IPS-18a (cell line): ENCODE results near the gene FRMPD2.
"Not testable (repeated sequence)": the region's sequence is repeated elsewhere in the genome, so short reads cannot be mapped to it uniquely, and the experiment has no call there.

Experiments
- H3K27ac ChIP-seq: one replicate; pipeline ENCODE4 v1.5.1; 2013; ENCODE audit warnings: low read length
- H3K27me3 ChIP-seq: one replicate; pipeline ENCODE4 v1.6.1; 2013; ENCODE audit warnings: mild to moderate bottlenecking, low read length; ENCODE audit not compliant: control insufficient read depth, insufficient read depth
- H3K36me3 ChIP-seq: one replicate; pipeline ENCODE4 v1.6.1; 2013; ENCODE audit warnings: low read depth, low read length; ENCODE audit not compliant: control insufficient read depth
- H3K4me1 ChIP-seq: one replicate; pipeline ENCODE4 v1.6.1; 2013; ENCODE audit warnings: low read depth, low read length; ENCODE audit not compliant: control insufficient read depth
- H3K4me3 ChIP-seq: one replicate; pipeline ENCODE4 v1.5.1; 2013; ENCODE audit warnings: low read length
- H3K9ac ChIP-seq: one replicate; pipeline ENCODE4 v1.6.1; 2013; ENCODE audit warnings: mild to moderate bottlenecking, low read length, moderate library complexity
- H3K9me3 ChIP-seq: one replicate; pipeline ENCODE4 v1.6.1; 2013; ENCODE audit warnings: low read depth, low read length; ENCODE audit not compliant: control insufficient read depth

The FRMPD2 gene

DNA sequence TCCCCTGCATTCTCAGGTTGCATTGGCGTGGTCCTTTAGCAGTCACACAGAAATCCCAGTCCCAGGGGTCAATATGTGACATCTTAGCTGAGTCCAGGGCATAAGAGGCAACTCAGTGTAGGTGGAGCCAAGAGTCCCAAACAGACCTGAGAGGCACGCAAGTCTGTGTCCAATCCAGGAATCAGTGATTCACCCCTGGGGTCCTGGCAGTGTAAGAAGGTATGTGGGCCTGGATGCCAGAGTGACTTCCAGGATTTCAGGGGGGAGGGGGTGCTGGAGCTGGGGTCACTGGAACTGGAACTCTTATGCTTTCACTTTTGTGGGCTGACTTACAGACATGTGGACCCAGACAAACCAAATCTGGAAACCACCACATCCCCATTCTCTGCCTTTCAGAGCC, 26.8 kb downstream of the FRMPD2 start:
- H3K9me3 ChIP-seq: no peaks in the 10 kb centered on the region
- peaks cover 19% of the 10 kb centered on the region for H3K4me1 ChIP-seq
- no peak overlapping the region for H3K9ac ChIP-seq
- H3K27me3 ChIP-seq: no peaks in the 10 kb centered on the region
- no peaks in the 10 kb centered on the region for H3K36me3 ChIP-seq
- no peak overlapping the region for H3K4me3 ChIP-seq
- no peak overlapping the region for H3K27ac ChIP-seq

DNA sequence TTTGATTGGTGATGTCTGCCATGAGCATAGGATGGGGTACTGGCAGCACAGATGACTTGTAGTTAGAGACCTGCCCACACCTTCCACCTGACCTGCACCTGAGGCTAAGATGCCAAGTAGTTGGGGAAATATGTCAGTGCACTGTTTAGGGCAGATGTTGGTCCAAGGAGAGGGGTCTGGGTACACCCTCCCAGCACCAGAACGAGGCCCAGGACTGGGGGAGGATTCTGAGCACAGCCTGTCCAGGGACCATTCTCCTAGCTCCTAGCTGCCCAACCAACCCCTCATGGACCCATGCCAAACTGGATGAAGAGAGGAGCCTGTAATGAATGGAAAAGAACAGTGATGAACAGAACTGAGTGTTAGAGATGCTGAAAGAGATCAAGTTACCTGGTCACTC, 28.0 kb downstream of the FRMPD2 start:
- Histone ChIP-seq H3K36me3 (no peaks in the 10 kb centered on the region), H3K4me1 (peaks cover 9% of the 10 kb centered on the region)

DNA sequence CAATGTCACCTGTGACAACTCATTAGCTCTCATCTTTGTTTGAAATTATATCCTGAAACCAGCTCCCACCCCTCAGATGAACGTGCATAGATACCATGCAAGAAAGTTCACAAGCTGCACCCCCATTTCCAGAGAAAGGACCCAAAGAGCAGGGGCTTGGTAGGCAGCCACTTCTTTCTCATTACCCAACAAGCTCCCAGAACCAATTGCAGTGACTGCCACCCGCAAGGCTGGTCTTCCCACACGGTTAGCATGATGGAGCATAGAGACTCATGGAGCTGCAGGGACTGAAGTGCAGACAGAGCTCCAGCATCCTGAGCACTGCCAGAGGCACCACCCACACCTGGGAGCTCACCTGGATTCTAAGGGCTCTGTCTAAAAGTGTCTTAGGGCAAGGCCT, 28.5 kb downstream of the FRMPD2 start:
- no peaks in the 10 kb centered on the region for H3K36me3 ChIP-seq
- no peak overlapping the region for H3K4me3 ChIP-seq
- H3K9ac ChIP-seq: no peak overlapping the region
- H3K27me3 ChIP-seq: no peaks in the 10 kb centered on the region
- H3K9me3 ChIP-seq: no peaks in the 10 kb centered on the region
- no peak overlapping the region for H3K27ac ChIP-seq
- peaks cover 6% of the 10 kb centered on the region for H3K4me1 ChIP-seq

More for the DNA sequence above, 28.0 kb downstream of the FRMPD2 start:
- Histone ChIP-seq H3K4me3 (no peak overlapping the region), H3K27ac (no peak overlapping the region), H3K9me3 (no peaks in the 10 kb centered on the region), H3K9ac (no peak overlapping the region), H3K27me3 (no peaks in the 10 kb centered on the region)

DNA sequence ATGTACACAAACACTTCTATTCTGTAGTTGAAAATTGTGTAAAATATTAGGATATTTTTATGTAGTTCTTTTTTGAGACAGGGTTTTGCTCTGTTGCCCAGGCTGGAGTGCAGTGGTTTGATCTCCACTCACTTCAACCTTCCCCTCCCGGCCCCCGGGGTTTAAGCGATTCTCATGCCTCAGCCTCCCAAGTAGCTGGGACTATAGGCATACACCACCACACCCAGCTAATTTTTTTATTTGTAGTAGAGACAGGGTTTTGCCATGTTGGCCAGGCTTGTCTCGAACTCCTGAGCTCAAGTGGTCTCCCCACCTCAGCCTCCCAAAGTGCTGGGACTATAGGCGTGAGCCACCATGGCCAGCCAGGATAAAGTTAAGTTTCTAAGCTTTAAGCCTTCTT, 30.6 kb downstream of the FRMPD2 start:
- H3K27me3 ChIP-seq: not testable (repeated sequence)

DNA sequence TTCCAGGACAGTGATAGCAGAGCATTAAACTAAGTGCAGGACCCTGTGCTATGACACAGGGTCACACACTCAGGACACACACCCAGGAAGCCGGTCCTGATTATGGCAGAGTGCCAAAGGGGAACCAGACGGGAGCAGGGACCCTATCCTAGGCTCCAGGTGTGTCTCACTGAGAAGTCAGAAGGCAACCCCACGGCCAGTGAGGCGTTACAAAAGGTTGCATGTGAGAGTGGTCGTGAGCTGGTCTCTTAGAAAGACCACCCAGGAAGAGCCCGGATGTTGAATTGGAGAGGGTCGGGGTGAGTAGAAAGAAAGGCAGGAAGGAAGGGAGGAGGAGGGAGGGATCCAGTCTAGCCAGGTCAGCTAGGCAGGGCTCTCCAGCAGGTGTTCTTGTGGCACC, 31.0 kb downstream of the FRMPD2 start:
- Histone ChIP-seq H3K9me3 (no peaks in the 10 kb centered on the region), H3K36me3 (no peaks in the 10 kb centered on the region), H3K9ac (no peak overlapping the region), H3K4me1 (peaks cover 6% of the 10 kb centered on the region), H3K4me3 (no peak overlapping the region), H3K27me3 (no peaks in the 10 kb centered on the region), H3K27ac (no peak overlapping the region)

More for the DNA sequence above, 30.6 kb downstream of the FRMPD2 start:
- H3K9ac ChIP-seq, H3K27ac ChIP-seq, H3K36me3 ChIP-seq, H3K4me1 ChIP-seq, H3K9me3 ChIP-seq, H3K4me3 ChIP-seq: not testable (repeated sequence)

DNA sequence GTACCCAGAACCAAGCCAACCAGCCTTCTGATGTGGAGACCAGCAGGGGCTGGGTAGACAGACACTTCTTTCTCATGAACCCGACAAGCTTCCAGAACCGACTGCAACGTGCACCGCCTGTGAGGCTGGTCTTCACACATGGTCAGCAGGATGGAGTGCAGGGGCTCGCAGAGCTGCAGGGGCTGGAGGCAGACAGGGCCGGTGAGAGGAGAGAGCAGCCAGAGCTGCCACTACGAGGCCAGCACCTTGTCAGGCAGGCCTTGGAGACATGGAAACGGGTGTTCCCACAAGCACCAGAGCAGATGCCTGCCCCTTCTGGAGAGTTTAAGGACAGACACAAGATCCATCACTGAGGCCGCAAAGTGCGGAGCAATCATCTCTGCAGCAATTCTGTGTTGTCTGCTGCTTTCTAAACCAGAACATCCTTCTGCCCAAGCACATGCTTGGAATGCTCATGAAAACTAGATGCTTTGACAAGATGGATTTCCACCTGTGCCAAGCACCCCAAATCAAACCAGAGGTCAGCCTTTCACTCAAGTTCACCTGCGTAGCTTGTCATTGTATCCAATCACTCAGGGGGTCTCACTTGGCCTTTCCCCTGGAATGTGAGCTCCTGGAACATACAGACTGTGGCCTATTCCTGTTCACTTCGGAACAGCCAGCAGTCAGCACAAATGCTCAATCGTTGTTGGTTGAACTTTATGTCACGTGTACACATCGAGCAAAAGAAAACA, 32.2 kb downstream of the FRMPD2 start:
- no peaks in the 10 kb centered on the region for H3K27me3 ChIP-seq
- H3K4me1 ChIP-seq: peaks cover 6% of the 10 kb centered on the region
- H3K4me3 ChIP-seq: no peak overlapping the region
- no peaks in the 10 kb centered on the region for H3K9me3 ChIP-seq
- H3K9ac ChIP-seq: no peak overlapping the region
- H3K27ac ChIP-seq: no peak overlapping the region
- H3K36me3 ChIP-seq: no peaks in the 10 kb centered on the region

DNA sequence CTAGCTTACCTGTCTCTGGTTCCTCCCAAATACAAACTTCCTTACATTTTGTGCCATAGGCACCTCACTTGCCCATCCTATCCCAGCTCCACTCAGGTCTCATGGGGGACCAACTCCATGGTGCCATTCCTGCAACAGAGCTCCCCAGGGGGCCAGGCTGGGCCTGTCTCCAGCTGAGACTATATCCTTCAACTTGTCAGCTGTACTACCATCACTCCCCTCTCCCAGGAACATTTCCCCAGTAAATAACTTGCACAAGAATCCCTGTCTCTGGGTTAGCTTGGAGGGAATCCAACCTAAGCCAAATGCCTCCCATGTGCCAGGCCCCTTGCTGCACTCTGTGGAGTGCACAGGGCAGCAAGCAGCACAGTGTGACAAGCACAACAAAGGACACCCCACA, 33.2 kb downstream of the FRMPD2 start:
- Histone ChIP-seq H3K9me3 (no peaks in the 10 kb centered on the region), H3K27ac (no peak overlapping the region), H3K36me3 (no peaks in the 10 kb centered on the region), H3K9ac (no peak overlapping the region), H3K4me1 (peaks cover 6% of the 10 kb centered on the region), H3K27me3 (no peaks in the 10 kb centered on the region), H3K4me3 (no peak overlapping the region)

DNA sequence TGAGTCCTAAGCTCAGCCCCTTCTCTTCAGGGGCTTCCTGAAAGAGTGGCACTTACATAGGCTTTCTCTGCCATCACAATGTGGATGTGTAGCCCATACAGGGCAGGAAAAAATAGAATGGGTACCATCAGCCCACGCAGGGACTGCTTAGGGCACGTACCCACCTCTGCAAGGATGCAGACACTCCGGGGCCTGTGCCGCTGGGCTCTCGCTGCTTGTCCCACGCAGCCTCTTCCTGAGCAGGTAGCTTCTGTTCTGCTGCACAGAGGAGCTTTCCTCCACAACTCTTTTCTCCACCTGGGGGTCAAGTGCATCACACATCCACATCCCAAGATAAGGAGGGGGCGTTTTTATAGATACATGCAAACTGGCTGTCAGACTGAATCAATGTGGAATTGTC, 34.3 kb downstream of the FRMPD2 start:
- Histone ChIP-seq H3K27ac (no peak overlapping the region), H3K36me3 (no peaks in the 10 kb centered on the region), H3K27me3 (no peaks in the 10 kb centered on the region), H3K9ac (no peak overlapping the region), H3K9me3 (no peaks in the 10 kb centered on the region), H3K4me3 (no peak overlapping the region), H3K4me1 (peaks cover 6% of the 10 kb centered on the region)

DNA sequence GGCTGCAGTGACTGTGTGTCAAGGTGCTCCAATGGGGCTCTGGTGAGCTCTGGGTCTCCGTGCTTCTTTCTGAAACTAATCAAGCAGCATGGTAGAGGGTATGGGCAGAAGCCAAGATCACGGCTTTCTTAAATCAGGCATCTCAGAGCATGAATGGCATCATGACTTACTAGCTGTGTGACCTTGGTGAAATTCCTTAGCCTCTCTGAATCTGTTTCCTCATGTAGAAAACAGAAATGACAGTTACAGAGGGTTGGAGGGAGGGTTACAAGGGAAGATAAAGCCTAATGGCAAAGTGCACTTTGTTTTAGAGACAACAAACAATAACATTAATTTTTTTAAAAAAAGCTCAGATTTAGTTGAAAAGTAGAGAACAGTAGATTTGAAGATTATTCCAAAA, 34.9 kb downstream of the FRMPD2 start:
- Histone ChIP-seq H3K4me3 (no peak overlapping the region), H3K27ac (no peak overlapping the region), H3K27me3 (no peaks in the 10 kb centered on the region), H3K9me3 (no peaks in the 10 kb centered on the region), H3K36me3 (no peaks in the 10 kb centered on the region), H3K4me1 (peaks cover 6% of the 10 kb centered on the region), H3K9ac (no peak overlapping the region)

DNA sequence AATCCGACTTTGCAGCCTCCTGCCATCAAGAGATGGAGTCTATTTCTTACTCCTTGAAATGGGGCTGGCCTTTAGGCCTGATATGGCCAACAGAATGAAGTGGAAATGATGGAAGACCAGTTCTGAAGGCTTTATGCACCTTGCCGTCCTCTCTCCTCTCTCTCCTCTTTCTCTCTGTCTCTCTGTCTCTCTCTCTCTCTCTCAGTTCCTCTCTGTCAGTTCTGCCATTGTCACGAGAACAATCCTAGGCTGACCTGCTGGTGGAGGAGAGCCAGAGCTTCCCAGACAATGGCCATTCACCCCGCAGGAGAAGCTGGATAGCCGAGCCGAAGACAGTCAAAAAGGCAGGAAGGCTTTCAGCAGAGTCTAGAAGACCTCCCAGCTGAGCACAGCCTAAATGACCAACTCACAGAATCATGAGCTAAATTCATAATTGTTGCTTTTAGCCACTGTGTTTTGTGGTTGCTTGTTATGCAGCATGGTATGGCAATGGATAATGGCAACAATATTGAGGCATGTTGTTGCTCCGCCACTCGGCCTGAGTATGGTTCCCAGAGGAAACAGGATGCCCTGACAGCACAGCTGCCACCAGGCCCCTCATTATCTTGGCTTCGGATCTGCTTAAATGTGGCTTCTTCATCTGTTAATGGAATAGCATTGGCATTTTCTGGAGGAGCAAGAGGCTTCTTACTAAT, 35.5 kb downstream of the FRMPD2 start:
- Histone ChIP-seq H3K36me3 (no peaks in the 10 kb centered on the region), H3K27me3 (no peaks in the 10 kb centered on the region), H3K4me1 (peaks cover 6% of the 10 kb centered on the region), H3K9me3 (no peaks in the 10 kb centered on the region), H3K27ac (no peak overlapping the region), H3K9ac (no peak overlapping the region), H3K4me3 (no peak overlapping the region)

DNA sequence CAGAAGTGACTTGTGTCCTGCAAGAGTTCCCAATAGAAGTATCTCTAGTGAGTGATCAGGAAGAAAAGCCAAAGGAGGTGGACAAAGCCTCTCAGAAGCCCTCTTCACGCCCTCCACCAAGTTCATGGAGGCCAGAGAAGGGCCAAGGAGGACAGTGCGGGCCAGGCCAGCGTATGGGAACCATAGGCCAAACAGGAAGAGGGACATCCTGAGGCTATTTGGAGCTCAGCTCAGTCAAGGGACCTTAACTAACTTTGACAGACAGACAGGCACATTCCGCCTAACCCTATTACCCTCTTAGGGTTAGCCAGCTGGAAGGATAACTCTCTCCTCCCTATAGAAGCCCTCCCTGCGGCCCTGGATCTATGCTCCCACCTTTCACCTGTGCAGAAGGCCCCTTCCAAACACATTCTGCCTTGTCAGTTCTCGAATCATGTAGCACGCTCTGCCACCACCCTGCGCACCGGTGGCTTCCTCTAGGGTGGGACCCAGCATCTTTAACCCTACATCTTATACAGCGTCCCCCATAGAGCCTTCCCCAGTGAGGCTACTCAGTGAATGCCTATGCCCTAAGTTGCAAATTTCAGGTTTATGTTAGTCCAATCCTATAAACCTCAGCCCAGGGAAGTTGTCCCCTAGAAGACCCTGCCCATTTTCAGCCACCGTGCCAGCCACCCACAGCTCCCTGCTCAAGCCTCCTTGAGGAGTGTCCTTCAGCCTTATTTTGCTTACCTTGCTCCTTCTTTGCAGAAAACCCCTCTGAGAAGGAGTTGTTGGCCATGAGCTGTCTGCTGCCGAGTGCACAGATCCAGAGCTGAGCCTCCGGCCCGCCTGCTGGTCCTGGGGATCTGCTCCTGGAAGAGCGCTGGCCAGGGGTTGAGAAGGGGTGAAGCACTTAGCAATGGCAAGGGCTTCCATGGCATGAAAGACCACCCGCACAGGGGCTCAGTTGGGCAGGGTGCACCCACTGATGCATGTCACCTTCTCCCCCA, 36.9 kb downstream of the FRMPD2 start:
- H3K9ac ChIP-seq: no peak overlapping the region
- no peaks in the 10 kb centered on the region for H3K36me3 ChIP-seq
- H3K27me3 ChIP-seq: no peaks in the 10 kb centered on the region
- H3K9me3 ChIP-seq: no peaks in the 10 kb centered on the region
- H3K27ac ChIP-seq: no peak overlapping the region
- no peak overlapping the region for H3K4me3 ChIP-seq
- H3K4me1 ChIP-seq: peaks cover under 1% of the 10 kb centered on the region
